Activated T-helper 1 cell treated with anti-CD3 and anti-CD28 coated beads, Interleukin-12 subunit alpha, Interleukin-12 subunit beta, Interleukin-2, Interleukin-4 antibody, amounts not matched to agents 30 ng/mL and 10 ng/mL and 1 ng/mL, durations not matched to agents 14 hours and 24 hours and 36 hours (primary cell): ENCODE results near the gene CYLD. TPM values are rescaled to one million over a fixed set of nuclear protein-coding genes. Genes with fewer than 3 reads are reported as not detected.

Experiments used
- DNase-seq: peaks from one replicate; pipeline ENCODE4 v3.0.0; 2021; ENCODE audit warnings: low spot score
- H3K27ac Mint-ChIP-seq: one replicate; pipeline ENCODE4 v1.8.0; 2021; ENCODE audit warnings: mild to moderate bottlenecking, mixed read lengths
- H3K27me3 Mint-ChIP-seq: one replicate; pipeline ENCODE4 v1.8.0; 2022; ENCODE audit warnings: mild to moderate bottlenecking, moderate library complexity, mixed read lengths; ENCODE audit not compliant: insufficient read depth
- H3K36me3 Mint-ChIP-seq: one replicate; pipeline ENCODE4 v1.8.0; 2021; ENCODE audit warnings: low read depth, mixed read lengths
- H3K4me1 Mint-ChIP-seq: one replicate; pipeline ENCODE4 v1.8.0; 2021; ENCODE audit warnings: low read depth, mixed read lengths
- H3K4me3 Mint-ChIP-seq: one replicate; pipeline ENCODE4 v1.8.0; 2021; ENCODE audit warnings: mild to moderate bottlenecking, moderate library complexity, mixed read lengths
- H3K9me3 Mint-ChIP-seq: one replicate; pipeline ENCODE4 v1.8.0; 2021; ENCODE audit warnings: mixed read lengths
- intact Hi-C: fragments of 100-400 bp; cut with micrococcal nuclease; formaldehyde crosslinking; loops from one replicate; pipeline ENCODE4 v1.15.1; 2024
- total RNA-seq: library from RNA; stranded (reverse); gene quantifications from 2 replicates; pipeline ENCODE4 v1.2.3, GENCODE V29; 2022

Gene CYLD
- total RNA-seq, 1 donor from 2014 or later, result 219 TPM

DNA sequence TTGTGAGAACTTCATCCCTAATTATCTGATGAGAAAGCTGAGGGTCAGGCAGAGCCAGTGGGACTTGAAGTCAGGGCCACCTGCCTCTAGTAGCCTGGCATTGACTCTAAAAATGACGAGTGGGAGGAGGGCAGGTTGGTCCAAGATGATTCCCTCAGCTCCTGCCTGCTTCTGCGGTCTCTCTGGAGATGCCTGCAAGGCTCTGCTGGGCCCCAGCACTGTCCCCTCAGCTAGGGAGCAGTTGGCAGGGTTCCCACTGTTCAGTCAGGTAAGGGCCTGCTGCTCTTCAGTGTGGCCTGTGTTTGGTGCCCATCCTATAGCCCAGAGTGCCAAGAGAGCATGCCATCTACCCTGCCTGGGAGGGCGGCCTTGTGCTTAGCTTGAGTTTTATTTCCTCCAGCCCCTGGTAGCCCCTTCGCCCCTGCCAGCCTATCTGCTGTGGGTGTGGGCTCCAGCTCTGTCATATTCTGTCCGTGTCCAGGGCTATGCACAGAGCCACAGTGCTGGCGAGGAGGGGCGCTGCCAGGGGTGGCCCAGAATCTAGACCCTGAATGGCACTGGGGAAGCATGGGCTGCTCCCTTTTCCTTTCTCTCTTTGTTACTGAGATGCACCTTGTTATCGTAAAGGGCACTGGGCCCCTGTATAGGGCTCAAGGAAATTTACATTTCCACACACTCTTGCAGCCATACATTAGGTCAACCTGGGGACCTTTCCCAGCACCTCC lies 68.5 kb downstream of the CYLD start:
- H3K27me3 Mint-ChIP-seq, result no peaks in the 10 kb centered on the region
- DNase-seq, result no peak
- H3K27ac Mint-ChIP-seq, result no peak overlapping the region
- H3K4me1 Mint-ChIP-seq, result peaks cover 9% of the 10 kb centered on the region
- intact Hi-C loops, result no loop called here
- no peaks in the 10 kb centered on the region for H3K9me3 Mint-ChIP-seq
- no peak overlapping the region for H3K4me3 Mint-ChIP-seq
- no peaks in the 10 kb centered on the region for H3K36me3 Mint-ChIP-seq

DNA sequence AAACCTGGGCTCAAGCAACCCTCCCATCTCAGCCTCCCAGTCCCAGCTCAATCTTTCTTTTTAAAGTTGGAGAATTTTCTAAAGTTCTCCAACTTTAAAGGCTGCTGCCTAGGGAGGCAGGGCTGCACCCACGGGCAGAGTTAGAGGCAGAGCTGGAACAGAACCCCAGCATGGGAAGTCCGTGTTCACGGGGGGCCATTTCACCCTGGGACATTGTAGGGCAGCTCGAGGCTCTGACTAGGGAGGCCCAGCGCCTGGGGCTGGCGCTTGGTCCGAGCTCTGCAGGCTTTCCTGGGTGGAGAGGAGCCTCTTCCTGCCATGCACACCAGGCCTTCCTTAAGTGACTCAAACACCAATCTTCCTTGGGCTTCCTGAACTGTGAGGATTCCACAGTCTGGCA lies 70.2 kb downstream of the CYLD start:
- no peak overlapping the region for H3K27ac Mint-ChIP-seq
- no peaks in the 10 kb centered on the region for H3K4me1 Mint-ChIP-seq
- no peaks in the 10 kb centered on the region for H3K9me3 Mint-ChIP-seq
- H3K36me3 Mint-ChIP-seq, result no peaks in the 10 kb centered on the region
- H3K4me3 Mint-ChIP-seq, result no peak overlapping the region
- no peak for DNase-seq
- intact Hi-C loops, result no loop called here
- H3K27me3 Mint-ChIP-seq, result peaks cover 4% of the 10 kb centered on the region

DNA sequence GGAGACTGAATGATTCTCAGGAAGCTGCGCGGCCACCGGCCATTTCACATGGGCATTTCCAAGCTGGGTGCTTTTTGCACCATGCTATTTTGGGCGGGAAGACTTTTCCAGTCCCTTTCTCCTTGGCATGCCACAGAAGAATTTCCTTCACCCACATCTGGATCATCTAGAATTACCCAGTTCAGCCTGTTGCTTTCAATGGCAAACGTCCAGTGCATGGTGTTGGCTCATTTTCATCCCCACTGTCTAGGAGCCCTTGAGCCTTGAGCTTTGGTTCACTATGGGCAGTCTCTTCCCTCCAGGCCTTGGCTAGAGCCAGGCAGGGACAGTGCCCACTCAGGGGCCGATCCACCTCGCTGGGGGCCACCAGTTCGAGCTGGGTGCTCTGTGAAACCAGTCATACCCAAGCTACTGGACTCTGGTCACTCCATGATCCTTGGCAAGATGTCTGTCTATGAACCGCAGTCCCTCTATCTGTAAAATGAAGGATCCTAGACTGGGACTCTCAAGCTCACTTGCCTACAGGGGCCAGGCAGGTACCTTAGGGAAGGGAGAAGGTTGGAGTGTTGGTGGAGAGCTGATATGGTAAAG lies 71.1 kb downstream of the CYLD start:
- intact Hi-C loops, result no loop called here
- Mint-ChIP-seq H3K4me1 (no peaks in the 10 kb centered on the region), H3K4me3 (no peak overlapping the region), H3K27ac (no peak overlapping the region), H3K9me3 (no peaks in the 10 kb centered on the region), H3K36me3 (no peaks in the 10 kb centered on the region), H3K27me3 (peaks cover 4% of the 10 kb centered on the region)
- no peak for DNase-seq

DNA sequence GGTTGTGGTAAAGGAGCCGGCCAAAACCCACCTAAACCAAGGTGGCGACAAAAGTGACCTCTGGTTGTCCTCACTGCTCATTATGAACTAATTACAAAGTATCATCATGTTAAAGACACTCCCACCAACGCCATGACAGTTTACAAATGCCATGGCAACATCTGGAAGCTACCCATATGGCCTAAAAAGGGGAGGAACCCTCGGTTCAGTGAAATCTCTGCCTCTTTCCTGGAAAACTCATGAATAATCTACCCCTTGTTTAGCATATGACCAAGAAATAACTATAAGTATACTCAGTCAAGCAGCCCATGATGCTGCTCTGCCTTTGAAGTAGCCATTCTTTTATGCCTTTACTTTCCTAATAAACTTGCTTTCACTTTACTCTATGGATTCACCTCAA lies 72.2 kb downstream of the CYLD start:
- Mint-ChIP-seq H3K9me3 (no peaks in the 10 kb centered on the region), H3K27ac (no peak overlapping the region), H3K36me3 (no peaks in the 10 kb centered on the region), H3K27me3 (peaks cover 4% of the 10 kb centered on the region), H3K4me1 (no peaks in the 10 kb centered on the region), H3K4me3 (no peak overlapping the region)
- intact Hi-C loops, result no loop called here
- DNase-seq, result no peak

DNA sequence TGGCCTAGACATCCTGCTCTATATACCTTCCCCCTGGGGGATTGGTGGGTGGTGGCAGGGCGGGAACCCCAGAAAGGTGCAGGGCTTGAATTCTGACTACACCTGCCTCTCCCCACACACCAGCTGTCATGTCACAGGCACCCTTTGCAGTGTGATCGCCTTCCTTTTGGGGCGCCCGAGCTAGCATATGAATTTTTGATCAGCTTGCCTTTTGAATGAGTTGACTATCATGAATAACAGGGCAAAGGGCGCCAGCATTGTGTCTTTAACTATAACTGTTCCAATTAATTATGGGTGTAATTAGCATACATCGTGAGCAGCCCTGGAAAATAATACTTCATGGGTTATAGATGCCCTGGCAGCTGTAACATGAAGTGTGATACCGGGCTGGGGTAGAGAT lies 72.7 kb downstream of the CYLD start:
- DNase-seq, result no peak
- Mint-ChIP-seq H3K27me3 (peaks cover 4% of the 10 kb centered on the region), H3K27ac (no peak overlapping the region), H3K4me1 (no peaks in the 10 kb centered on the region), H3K9me3 (no peaks in the 10 kb centered on the region), H3K36me3 (no peaks in the 10 kb centered on the region), H3K4me3 (no peak overlapping the region)
- intact Hi-C loops, result no loop called here

DNA sequence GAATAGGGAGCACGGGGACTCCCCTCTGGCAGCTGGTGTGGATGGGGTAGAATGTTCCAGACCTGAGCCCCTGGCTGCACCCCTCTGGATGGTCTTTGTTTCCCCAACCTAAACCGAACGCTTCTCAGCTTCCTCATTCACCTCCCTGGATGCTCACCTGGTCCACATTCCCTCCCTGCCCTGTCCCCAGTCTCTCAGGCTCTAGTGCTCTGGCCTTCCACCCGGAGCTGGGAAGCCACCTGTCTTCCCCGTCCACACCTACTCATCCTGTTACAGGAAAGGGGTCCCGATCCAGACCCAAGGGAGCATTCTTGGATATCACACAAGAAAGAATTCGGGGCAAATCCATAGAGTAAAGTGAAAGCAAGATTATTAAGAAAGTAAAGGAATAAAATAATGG lies 73.5 kb downstream of the CYLD start:
- H3K4me3 Mint-ChIP-seq, result no peak overlapping the region
- intact Hi-C loops, result no loop called here

DNA sequence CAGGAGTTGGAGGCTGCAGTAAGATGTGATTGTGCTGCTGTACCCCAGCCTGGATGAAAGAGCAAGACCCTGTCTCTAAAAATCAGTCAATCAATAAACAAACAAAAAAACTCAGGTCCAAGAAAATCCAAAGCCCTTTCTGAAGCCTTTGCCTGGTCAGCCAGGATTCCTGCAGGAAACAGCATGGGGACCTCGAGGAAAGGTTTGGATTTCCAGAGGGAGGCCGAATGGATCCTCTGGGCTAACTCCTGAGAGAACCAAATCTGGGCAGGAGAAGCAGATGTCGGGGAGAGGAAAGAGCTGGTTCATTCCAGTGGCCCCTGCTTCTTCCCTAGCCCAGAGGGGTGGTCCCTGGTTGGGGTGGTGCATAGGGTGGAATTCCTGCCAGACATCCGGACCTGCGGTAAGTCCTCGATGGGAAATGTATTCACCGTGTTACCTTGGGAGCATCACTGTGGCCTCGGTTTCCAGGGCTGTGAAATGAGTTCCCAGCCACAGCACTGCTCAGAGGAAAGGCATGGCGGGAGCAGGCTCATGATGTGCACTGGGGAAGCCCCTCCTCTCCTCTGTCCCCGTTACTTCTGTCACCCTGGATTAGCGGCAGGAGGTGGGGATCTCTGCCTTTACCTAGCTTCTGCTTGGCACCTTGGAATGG lies 75.1 kb downstream of the CYLD start:
- Mint-ChIP-seq H3K9me3 (no peaks in the 10 kb centered on the region), H3K27ac (no peak overlapping the region), H3K4me1 (no peaks in the 10 kb centered on the region), H3K27me3 (peaks cover 10% of the 10 kb centered on the region), H3K36me3 (no peaks in the 10 kb centered on the region), H3K4me3 (no peak overlapping the region)
- DNase-seq, result no peak
- intact Hi-C loops, result no loop called here

More for the DNA sequence above, 73.5 kb downstream of the CYLD start:
- DNase-seq, result no peak
- Mint-ChIP-seq H3K36me3 (no peaks in the 10 kb centered on the region), H3K4me1 (no peaks in the 10 kb centered on the region), H3K27me3 (peaks cover 6% of the 10 kb centered on the region), H3K9me3 (no peaks in the 10 kb centered on the region), H3K27ac (no peak overlapping the region)

DNA sequence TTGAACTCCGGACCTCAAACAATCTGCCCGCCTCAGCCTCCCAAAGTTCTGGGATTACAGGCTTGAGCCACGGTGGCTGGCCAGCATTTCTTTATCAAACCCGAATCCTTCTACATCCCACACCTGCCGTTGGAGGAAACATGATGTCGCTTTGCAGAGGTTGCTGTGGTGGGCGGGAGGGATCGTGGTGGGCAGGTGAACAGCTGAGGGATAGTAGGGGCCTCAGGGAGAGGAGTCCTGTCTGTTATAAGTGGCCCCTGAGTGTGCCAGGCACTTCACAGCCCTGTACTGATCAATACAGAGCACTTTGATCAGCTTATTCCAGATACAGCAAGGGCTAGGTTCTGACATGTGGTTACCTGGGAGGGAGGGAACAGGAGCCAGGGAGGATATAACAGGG lies 76.5 kb downstream of the CYLD start:
- Mint-ChIP-seq H3K4me3 (no peak overlapping the region), H3K27ac (no peak overlapping the region), H3K27me3 (peaks cover 10% of the 10 kb centered on the region), H3K9me3 (no peaks in the 10 kb centered on the region), H3K36me3 (no peaks in the 10 kb centered on the region), H3K4me1 (no peaks in the 10 kb centered on the region)
- DNase-seq, result no peak
- intact Hi-C loops, result no loop called here

DNA sequence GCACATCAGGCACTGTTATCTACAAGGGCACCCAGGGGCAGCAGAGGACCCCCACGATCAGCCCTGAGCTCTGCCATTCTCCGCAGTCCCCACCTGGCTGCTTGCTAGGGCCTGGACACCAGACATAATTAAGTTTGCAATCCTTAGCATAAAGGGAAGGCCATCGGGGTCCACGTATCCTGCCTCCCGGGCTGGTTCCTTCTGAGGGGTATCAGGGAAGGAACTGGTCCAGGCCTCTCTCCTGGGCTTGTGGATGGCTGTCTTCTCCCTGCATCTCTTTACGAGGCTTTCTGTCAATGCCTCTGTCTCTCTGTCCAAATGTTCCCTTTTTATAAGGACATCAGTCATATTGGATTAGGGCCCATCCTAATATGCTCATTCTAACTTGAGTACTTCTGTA lies 77.8 kb downstream of the CYLD start:
- Mint-ChIP-seq H3K4me1 (no peaks in the 10 kb centered on the region), H3K27me3 (peaks cover 15% of the 10 kb centered on the region), H3K9me3 (no peaks in the 10 kb centered on the region), H3K27ac (no peak overlapping the region), H3K36me3 (no peaks in the 10 kb centered on the region), H3K4me3 (no peak overlapping the region)
- intact Hi-C loops, result no loop called here
- DNase-seq, result no peak

DNA sequence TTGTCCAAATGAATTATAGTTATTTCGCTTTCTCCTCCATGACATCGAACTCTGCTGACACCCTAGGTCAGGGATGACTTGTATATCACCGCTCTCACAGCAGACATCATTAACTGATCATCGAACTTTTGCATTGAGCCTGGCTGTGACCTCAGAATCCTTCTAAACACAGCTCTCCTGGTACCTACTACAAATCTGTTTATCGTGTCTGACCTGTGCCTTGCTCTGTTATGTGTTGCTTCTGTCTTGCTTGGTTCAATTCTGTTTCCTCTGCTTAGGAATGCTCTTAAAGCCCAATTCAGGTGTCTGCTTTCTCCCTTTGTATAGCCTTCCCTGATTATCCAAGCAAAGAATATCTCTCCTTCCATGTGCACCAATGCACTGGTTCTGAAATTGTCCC lies 78.3 kb downstream of the CYLD start:
- no peak overlapping the region for H3K4me3 Mint-ChIP-seq
- H3K9me3 Mint-ChIP-seq, result no peaks in the 10 kb centered on the region
- H3K4me1 Mint-ChIP-seq, result no peaks in the 10 kb centered on the region

DNA sequence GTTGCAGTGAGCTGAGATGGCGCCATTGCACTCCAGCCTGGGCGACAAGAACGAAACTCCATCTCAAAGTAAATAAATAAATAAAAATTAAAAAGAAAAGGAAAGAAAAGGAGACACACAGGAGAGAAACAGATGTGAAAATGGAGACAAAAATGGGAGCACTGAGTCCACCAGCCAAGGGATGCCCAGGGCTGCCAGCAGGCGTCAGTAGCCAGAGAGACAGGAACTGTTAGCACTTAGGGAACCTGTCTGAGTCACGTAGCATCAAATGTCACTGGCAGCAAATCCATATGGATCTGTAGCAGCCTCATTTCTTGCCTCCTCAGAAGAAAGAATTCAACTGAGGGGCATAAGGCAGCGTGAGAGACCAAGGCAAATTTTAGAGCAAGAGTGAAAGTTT lies 79.7 kb downstream of the CYLD start:
- Mint-ChIP-seq H3K4me1 (no peaks in the 10 kb centered on the region), H3K27ac (no peak overlapping the region), H3K4me3 (no peak overlapping the region), H3K9me3 (no peaks in the 10 kb centered on the region), H3K27me3 (peaks cover 23% of the 10 kb centered on the region), H3K36me3 (no peaks in the 10 kb centered on the region)
- no peak for DNase-seq
- intact Hi-C loops, result no loop called here

More for the DNA sequence above, 78.3 kb downstream of the CYLD start:
- no peak for DNase-seq
- intact Hi-C loops, result no loop called here
- Mint-ChIP-seq H3K27ac (no peak overlapping the region), H3K36me3 (no peaks in the 10 kb centered on the region), H3K27me3 (peaks cover 19% of the 10 kb centered on the region)

DNA sequence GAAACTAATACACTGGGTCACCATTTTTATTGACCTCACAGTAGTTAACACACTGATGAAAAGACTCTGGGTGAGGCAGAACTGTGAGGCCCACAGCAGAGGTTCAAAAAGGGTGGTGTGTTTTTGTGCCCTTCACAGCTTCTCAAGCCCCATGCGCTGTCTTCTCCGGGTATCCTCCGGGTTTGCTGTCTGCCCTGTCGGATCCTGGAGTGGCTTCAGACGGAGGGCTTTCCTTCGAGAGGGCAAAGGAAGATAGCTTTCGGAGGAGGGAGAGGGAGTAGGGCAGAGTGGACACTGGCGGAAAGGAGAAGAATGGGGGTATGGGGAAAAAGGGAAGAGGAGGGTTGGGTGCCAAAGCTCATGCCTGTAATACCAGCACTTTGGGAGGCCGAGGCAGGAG lies 80.8 kb downstream of the CYLD start:
- Mint-ChIP-seq H3K4me1 (no peaks in the 10 kb centered on the region), H3K36me3 (no peaks in the 10 kb centered on the region), H3K27ac (no peak overlapping the region), H3K4me3 (no peak overlapping the region), H3K27me3 (peaks cover 23% of the 10 kb centered on the region), H3K9me3 (no peaks in the 10 kb centered on the region)
- intact Hi-C loops, result no loop called here
- DNase-seq, result no peak

DNA sequence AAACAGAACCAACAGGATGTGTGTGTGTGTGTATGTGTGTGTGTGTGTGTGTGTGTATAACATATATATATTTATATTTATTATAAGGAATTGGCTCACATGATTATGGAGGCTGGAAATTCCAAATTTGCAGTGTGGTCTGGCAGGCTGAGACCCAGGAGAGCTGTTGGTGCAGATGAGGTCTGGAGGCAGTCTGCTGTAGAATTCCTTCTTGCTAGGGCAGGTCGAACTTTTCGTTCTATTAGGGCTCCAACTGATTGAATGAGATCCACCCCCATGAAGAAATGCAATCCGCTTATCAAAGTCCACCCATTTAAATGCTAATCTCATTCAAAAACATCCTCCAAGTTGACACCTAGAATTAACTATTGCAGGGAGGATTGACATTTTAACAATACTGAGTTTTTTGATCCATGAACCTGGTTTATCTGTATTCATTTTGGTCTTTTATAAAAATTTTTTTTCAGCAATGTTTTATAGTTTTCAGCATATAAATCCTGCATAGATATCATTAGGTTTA lies 85.0 kb downstream of the CYLD start:
- H3K27ac Mint-ChIP-seq, result no peak overlapping the region
- H3K4me1 Mint-ChIP-seq, result no peaks in the 10 kb centered on the region
- intact Hi-C loops, result no loop called here
- DNase-seq, result no peak
- no peaks in the 10 kb centered on the region for H3K9me3 Mint-ChIP-seq
- H3K4me3 Mint-ChIP-seq, result no peak overlapping the region
- no peaks in the 10 kb centered on the region for H3K36me3 Mint-ChIP-seq
- H3K27me3 Mint-ChIP-seq, result peaks cover 25% of the 10 kb centered on the region
